Measurements from ENCODE around the gene STRN4.
A peak's percentile ranks its signal among the peaks of the same experiment; 100 is the strongest.

Gene STRN4

DNA sequence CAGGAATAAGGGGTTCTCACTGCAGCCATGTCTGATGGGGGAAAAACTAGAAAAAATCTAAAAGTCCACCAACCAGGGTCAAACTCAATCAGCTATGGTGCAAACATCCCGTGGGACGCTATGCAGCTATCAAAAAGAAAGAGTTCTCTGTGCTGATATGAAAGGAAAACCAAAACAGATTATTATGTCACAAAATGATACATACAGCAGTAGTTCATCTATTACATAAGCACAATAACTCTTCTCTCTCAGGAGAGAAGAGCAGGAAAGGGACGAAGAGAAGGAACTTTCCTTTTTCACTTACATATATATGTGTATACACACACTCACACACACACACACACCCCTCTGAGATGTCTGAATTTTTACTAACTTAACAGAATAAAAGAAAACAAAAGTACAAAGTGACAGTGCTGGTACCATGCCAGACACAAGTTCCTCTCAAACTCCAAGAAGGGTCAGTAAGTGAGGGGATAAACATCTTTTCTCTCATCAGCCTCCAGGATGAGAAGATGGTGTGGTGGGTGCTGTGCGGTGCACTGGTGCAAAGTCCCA, 3.2 kb downstream of the STRN4 start:
- DNase-seq (ENCODE audit: low read depth) = no peak

DNA sequence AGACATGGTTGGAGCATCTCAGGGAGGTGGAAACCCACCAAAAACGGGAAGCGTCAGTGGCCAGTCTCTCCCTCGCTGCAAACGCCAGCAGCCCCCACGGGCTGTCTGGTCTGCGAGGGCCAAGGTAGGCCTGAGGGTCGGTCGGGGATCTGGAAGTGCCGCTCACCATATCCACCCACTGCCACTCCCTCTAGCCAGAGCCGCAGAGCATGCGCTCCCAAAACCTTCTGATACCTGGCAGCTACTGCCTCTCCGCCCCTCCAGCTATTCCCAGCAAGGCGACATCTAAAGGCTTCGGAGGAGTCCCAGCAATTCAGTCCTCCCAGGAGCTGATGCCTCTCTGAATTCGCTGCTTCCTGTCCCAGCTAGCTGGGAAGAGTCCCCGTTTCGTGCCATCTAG, 4.8 kb downstream of the STRN4 start:
- DNase-seq (ENCODE audit: low read depth) = no peak

DNA sequence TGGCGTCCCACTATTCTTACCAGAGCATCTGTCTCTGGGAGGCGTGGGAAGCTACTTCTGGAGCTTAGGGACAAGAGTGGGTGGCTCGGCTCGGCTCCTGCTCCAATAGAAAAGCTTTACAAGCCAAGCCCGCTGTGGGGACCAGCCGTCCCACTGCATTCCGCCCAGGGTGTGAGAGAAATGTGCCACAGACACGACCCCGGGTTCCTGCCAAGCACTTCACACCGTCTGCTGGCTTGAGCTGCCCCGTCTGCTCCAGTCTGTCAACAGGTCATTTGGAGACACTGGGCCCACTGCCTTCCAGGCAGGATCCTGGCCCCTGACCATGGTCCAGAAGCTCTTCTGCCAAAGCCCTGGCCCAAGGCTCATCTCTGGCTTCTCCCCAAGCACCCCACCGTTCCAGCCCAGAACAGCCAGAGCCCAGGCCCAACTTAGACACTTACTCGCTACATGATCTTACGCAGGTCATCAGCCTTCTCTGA, 6.9 kb downstream of the STRN4 start:
- DNase-seq (ENCODE audit: low read depth) = no peak

DNA sequence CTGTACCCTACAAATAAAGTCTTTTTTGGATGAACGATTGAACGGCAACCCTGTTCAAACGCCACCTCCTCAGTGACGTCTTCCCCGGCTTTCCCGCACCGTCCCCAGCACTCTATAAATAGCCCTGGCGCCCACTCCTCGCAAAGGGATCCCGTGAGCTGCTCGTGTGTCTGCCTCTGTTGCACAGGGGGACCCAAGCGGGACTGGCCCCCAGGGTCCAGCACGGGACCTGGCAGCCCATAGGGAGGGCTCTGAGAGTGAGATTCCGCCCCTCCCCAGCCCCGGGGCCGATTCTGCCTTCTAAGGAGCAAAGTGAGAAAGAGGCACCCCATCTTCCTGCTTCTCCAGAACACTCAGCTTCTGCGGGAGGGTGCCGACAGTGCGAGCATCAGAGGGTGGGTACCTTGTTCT, 8.5 kb downstream of the STRN4 start:
- no peak for DNase-seq (ENCODE audit: low read depth)

DNA sequence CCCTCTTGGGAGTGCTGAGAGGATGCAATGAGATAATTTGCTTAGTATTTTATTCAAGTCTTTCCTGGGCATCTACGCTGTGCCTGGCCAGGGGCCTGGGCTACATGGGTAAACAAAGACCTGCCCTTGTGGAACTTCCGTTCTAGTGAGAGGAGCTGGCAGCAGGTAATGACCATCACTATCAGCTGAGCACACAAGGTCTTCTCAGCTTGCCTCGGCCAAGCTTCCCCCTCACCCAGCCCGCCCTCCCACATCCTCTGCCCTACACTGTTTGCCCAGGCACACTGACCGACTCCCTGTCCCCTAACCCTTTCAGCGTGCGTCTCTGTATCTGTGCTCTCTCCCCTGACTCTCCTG, 9.0 kb downstream of the STRN4 start:
- no peak for DNase-seq (ENCODE audit: low read depth)

DNA sequence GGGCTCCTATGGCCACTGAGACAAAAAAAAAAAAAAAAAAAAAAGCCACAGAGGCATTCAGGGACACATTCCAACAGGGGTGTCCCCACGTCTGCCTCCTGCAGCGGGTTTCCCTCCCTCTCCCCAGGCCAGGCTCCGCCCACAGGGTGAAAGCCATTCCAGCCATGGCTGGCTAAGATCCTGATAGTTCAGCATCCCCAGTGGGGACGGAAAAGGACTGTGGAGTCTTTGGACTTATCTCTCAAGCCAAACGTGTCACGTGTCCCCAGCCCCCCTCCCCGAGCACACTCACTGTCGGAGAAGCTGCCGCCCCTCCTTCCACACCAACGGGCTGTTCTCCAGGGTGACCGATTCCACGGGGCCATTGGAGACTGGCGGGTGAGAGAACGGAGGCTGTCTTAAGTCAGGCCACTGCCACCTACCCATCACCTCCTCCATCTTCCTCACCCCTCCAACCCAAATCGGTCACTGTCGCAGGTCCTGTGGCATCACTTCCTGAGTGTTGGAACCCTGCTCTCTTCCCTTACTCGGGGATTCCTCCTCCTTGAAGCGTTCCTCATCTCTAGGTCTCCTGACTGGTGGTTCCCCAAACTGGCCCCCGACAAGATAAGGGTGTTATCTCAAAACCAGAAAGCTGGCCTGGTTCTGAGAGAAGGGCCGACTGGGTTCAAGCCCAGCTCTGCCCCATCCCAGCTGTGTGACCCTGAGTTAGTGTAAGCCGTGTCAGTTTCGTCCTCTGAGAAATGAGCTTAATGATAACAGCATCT, 9.5 kb downstream of the STRN4 start:
- no peak for DNase-seq (ENCODE audit: low read depth)

DNA sequence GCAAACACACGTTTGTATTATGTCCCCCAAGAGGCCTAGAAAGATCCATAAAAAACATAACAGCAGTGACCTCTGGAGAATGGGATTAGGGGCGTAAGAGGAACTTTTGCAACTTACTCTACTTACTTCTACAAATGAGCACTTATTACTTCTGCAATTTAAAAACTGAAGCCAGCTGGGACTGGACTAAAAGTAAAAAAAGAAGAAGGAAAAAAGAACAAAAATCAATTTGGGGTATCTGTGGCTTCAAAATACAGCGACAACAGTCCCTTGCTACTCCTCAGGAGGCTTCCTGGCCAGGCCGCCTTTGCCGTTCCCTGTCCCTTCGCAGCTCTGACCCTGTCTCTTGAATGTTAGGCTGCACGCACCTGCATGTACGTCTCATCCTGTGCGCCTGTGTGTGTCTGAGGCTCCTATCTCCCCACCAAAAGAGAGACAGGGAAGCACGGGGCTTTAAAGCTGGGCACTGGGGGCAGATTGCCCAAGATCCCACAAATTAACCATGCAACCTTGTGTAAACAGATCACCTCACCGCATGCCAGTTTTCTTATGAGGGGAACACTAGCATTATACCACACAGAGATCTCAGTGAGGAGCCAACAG, 12.5 kb downstream of the STRN4 start:
- DNase-seq (ENCODE audit: low read depth) = no peak

DNA sequence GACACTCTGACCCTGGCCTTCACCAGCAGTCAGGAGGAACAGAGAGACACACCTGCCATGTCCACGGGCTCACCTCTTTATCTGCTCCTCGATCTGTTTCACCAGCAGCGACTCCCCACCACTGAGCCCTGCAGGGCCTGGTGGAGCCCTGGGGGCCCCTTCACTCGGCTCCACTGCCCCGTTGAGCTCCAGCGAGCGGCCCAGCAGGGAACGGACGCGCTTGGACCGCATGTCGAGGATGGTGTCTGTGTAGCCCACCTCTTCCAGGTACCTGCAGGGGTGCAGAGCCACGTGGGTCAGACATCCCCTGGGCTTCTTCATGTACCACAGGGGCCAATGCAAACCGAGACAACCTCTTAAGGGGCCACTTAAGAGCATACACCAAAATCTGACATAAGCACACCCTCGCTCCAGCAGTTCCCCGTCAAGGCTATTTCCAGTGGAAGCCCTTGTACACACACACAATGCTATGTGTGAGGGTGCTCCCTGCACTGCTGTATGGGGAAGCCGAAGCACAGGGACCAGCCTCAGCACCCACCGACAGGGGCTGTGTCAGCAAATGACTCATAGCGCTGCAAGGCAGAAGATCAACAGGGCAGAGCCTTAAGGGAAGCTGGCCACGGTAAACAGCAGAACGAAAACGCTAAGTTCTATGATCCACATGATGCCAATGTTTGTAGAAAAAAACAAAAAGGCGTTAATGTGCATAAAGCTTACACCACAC, 13.1 kb downstream of the STRN4 start:
- DNase-seq (ENCODE audit: low read depth) = no peak

DNA sequence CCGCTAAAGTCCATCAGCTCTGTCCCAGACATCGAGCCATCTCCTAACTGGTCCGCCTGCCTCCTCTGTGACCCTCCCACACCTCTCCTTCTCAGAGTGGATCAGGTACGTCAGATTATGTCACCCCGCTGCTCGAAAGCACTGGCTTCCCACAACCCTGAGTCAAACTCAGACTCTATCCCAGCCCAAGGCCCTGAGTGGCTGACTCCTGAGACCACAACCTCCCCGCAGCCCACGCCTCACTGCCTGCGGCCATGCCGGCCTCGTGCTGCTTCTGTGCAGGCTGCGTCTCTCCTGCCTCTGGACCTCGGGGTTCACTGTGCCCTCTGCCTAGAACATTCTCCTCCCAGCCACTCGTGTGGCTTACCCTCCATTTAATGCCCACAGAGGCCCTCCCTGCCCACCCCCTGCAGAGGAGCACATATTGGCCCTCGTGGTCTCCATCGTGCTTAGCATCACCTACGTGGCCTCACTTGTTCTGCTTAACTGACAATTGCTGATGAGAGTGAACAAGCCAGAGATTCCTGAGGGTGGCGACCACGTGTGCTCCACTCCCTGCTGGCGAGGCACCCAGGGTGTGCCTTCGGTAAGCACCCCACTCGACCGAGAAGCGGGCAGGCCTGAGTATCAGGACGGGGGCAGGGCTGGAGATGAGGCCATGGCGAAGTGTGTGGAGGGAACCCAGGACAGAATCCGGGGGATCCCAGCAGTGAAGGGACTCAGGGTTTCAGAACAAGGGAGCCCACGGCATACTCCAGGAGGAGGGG, 13.9 kb downstream of the STRN4 start:
- DNase-seq (ENCODE audit: low read depth) = no peak

DNA sequence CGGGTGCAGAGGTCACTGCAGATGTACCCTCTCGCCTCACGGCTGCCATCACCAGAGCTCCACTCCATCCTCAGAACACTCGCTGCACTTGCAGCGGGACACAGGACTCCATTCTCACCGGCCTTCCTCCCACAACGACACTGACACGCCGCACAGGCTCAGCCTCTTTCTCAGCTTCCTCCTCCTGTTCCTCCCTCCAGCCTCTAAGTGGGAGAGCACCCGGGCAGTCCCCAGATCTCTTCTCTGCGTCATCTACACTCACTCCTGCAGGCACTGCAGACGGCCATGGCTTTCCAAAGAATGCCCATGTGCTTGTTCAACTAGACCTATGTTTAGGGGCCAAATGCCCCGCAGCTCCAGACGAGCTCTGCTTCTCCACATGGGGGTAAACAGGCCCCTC, 14.7 kb downstream of the STRN4 start:
- no peak for DNase-seq (ENCODE audit: low read depth)

DNA sequence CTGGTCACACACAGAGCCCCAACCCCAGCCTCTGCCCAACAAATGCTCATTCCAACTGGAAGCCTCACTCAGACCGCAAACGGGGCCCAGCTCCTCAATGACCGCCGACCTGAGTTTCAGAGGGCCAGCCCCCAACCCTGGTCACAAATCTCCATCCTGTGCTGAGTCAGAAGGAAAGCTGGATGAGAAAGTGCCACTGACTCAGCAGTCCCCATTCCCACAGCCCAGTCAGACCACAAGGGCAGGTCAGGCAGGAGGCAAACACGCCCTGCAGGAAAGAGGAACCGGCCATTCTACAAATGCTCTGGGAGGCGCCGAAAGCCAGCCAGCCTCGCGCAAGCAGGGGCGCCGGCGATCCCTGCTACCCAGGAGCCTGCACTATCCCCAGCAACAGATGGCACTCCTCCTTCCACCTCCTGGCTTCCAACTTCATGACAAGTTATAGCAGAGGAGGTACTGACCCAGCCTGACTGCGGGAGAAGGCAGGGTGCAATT, 15.2 kb downstream of the STRN4 start:
- DNase-seq (ENCODE audit: low read depth) = no peak

DNA sequence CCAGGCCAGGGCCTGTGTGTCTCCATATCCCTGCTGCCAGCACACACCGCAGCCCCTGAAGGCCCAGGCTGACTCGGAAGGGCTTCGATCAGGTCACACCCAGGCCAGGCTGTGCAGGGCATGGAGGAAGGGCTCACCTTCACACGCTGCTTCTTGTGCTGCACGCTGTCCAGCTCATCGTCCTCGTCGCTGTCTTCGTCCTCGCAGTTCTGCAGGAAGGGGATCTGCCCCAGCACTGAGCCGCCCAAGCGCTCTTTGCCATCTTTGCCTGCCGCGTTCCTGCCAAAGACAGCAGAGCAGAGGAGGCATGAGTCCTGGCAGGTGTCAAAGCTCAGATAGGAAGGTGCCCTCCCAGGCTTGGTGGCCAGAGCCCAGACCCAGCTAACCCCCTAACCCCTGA, 15.7 kb downstream of the STRN4 start:
- no peak for DNase-seq (ENCODE audit: low read depth)

DNA sequence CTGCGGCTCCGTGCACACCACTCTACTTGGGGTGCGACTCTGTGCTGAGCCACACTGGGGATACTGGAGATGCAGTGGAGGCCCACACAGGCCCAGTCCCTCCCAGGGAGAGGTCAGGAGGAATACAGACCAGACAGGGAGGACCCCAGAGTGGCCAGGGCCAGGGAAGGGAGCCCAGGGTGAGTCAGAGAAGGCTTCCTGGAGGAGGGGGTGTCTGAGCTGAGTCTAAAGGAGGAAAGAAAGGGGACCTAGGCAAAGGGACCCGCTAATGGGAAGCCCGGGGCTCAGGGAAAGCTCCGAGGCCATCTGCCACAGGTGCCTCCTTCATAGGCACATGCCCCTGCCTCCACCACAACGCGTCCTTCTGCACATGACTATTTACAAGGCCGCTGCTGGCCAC, 16.1 kb downstream of the STRN4 start:
- no peak for DNase-seq (ENCODE audit: low read depth)

DNA sequence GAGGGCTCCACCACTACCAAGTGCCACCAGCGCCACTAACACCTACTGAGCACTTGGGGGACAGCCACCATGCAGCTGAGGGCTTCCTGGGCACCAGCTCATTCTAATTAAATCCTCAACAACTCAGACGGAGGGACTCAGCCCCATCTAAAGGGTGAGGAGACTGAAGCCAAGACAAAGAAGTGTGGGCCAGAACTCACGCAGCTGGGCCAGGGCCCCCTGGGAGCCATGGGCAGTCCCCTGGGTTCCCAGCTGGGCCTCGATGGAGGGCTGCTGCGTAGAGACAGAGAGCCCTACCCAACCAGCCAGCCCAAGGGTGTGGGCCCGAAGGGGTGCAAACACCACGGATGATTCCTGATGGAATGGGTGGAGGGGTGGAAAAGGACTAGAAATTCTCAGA, 16.6 kb downstream of the STRN4 start:
- no peak for DNase-seq (ENCODE audit: low read depth)

DNA sequence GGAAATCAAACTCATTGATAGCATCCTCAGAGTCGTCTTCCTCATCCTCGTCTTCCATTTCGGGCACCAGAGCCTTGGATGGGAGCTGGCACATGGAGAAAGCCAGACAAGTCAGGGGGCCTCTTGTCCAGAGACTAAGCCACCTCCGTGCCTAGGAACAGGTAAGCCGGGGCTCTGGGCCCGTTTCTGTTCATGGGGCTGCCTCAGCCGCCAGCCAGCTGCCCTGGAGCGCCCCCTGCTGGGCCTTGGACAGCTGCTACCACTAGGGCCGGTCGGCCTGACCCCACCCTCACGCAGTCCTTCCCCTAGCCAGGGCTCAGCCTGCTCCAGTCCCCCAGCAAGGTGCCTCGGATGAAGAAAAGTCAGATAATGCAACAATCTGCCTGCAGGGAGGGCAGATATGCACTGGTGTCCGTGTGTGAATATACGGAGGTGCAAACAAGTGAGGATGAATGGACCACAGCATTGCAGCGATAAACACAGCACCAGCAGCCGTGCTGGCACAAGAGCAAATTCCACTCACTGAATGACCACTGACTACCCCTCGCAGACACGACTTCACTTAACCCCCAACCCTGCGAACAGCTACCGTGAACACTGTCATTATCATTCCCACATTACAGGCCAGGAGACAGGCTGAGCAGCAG, 17.4 kb downstream of the STRN4 start:
- peak; percentile 60 for DNase-seq (ENCODE audit: low read depth)

DNA sequence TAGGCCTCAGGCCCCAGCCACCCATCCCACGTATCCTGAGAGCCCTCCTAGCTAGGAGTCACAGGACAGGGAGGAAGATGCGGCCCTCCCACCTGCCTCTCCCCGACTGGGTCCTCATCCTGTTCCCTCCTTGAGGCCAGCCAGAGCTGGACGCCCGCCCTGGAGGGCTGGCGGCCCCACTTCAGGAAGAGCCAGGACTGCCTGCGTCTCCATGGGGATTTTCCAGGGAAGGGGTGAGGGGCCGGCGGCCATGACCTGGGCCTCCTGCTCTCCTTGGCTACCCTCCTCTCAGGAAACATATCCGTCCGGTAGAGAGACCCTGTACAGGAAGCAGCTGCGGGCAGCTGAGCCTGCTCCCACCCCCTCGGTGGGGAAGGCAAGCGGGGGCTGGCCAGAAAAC, 18.0 kb downstream of the STRN4 start:
- no peak for DNase-seq (ENCODE audit: low read depth)

DNA sequence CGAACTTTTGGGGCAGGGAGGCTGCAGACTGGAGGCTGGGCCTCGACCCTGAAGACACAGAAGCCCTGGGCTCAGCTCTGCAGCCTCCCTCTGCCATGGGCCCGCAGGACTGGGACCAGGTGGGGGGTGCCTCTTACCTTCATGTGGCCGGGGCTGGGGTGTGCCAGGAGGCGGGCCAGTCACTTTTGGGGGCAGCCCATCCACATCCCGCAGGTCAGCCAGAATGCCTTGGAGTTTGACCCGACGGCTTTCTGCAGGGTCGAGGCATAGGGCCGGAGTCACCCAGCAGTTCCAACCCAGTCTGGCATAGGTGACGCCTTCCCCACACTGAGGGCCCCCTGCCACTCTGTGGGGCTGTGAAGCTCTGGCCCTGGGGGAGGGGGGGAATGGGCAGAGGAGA, 18.5 kb downstream of the STRN4 start:
- no peak for DNase-seq (ENCODE audit: low read depth)

DNA sequence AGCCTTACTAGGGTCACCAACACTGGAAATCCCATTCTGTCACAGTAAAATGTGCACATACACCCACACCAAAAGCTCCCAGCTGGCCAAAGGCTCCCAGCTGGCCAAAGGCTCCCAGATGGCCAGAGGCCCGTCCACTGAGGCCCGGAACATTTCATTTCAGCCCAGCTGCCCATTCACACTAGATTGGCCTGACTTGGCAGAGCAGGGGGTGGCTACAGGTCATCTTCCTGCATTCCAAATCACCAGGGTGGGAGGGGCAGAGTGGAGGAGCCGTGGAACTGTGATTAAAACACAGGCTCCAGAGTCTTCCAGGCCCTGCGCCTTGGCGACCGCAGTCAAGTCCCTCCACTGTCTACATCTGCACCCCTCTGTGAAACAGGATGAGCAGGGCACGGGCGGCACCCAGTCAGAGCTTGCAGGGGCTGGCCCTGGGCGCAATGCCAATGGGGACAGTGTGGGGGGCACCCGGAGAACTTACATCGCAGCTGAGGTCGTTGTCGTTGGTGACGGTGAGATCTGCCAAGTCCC, 19.2 kb downstream of the STRN4 start:
- no peak for DNase-seq (ENCODE audit: low read depth)

DNA sequence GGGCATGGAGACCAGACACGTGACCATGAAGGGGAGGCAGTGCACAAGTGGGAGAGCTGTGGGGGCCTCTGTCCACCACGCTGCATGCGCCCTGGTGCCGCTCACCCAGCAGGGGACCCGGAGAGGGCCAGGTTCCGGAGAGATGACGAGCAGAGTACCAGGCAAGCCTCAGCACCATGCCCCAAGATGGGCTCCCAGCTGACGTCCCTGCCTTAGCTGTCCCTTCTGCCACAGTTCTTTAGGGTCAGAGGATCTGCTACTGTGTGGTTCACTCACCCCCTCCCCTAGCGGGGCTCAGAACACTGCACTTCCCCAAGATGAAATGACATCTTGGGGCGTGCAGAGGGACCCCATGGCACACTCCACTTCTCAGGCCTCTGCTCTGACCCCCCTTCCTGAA, 19.7 kb downstream of the STRN4 start:
- DNase-seq (ENCODE audit: low read depth) = no peak

DNA sequence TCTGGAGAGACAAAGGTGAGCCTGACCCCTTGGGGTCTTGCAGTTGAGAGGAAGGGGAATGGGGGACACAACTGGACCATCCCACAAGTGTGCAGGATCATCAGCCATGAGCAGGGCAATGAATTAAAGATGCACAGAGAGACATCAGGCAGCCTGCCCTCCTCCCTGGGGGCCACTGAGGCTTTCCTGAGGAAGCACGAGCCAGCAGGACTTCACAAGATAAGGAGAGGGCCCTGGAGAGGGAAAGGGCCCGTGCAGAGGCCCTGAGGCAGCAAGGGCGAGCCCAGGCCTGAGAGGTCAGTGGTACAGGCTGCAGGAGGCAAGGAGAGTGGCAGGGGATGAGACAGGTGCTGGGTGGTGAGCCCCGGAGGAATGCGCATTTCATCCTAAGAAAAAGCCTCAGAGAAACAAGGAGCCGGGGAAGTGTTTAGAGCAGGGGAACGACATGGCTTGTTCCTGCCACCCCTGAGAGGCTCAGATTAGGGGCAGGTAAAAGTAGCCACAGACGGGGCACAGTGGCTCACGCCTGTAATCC, 20.3 kb downstream of the STRN4 start:
- DNase-seq (ENCODE audit: low read depth) = no peak

All from stimulated activated CD8-positive, alpha-beta memory T cell treated with anti-CD3 and anti-CD28 coated beads, Interleukin-12 subunit alpha, Interleukin-12 subunit beta, amount 100 ng/mL, for 4 hours (primary cell).